Inflammatory macrophage (primary cell): ENCODE data around the gene ABI1.

Source experiments
- DNase-seq, 2 donors: peaks; one replicate each; pipeline ENCODE4 v3.0.0-alpha.2; 2020 to 2022

The ABI1 gene

GRCh38 chr10:26765549-26765948 is 95.2 kb downstream of the ABI1 start:
- no peak for DNase-seq

GRCh38 chr10:26759008-26759407 is 101.8 kb downstream of the ABI1 start:
- no peak for DNase-seq

GRCh38 chr10:26755443-26755903 is 105.3 kb downstream of the ABI1 start:
- DNase-seq: peak; percentile 2 to 26

GRCh38 chr10:26746061-26746460 is 114.7 kb downstream of the ABI1 start:
- DNase-seq: peak; percentile 25 to 35

- no peak for DNase-seq
These were observed 116.9 kb downstream of the ABI1 start for GRCh38 chr10:26743841-26744240.

GRCh38 chr10:26743091-26743490 is 117.7 kb downstream of the ABI1 start:
- no peak for DNase-seq

GRCh38 chr10:26741368-26741767 is 119.4 kb downstream of the ABI1 start:
- no peak for DNase-seq

- peak in 1 of 2 donors; percentile 8 for DNase-seq
These were observed 121.6 kb downstream of the ABI1 start for GRCh38 chr10:26739071-26739631.

- peak in 1 of 2 donors; percentile 9 for DNase-seq
These were observed 122.4 kb downstream of the ABI1 start for GRCh38 chr10:26738301-26738911.

- DNase-seq: peak; percentile 96 to 98
These were observed 123.0 kb downstream of the ABI1 start for GRCh38 chr10:26737730-26738129.

GRCh38 chr10:26735435-26735834 is 125.3 kb downstream of the ABI1 start:
- DNase-seq: no peak

GRCh38 chr10:26733750-26734568 is 126.8 kb downstream of the ABI1 start:
- DNase-seq: no peak

GRCh38 chr10:26730552-26730951 is 130.2 kb downstream of the ABI1 start:
- no peak for DNase-seq

GRCh38 chr10:26729395-26729794 is 131.4 kb downstream of the ABI1 start:
- no peak for DNase-seq

GRCh38 chr10:26728957-26729356 is 131.8 kb downstream of the ABI1 start:
- no peak for DNase-seq

GRCh38 chr10:26727005-26727404 is 133.8 kb downstream of the ABI1 start:
- DNase-seq: no peak

- peak; percentile 40 to 56 for DNase-seq
These were observed 134.7 kb downstream of the ABI1 start for GRCh38 chr10:26725837-26726727.

- DNase-seq: no peak
These were observed 137.7 kb downstream of the ABI1 start for GRCh38 chr10:26723016-26723415.

- DNase-seq: no peak
These were observed 139.2 kb downstream of the ABI1 start for GRCh38 chr10:26721561-26721960.

- no peak for DNase-seq
These were observed 143.3 kb downstream of the ABI1 start for GRCh38 chr10:26717476-26717875.

GRCh38 chr10:26715137-26715487 is 145.6 kb downstream of the ABI1 start:
- no peak for DNase-seq

GRCh38 chr10:26714415-26715136 is 146.2 kb downstream of the ABI1 start:
- DNase-seq: no peak
